Measurements from ENCODE around the gene COX14.

DNA sequence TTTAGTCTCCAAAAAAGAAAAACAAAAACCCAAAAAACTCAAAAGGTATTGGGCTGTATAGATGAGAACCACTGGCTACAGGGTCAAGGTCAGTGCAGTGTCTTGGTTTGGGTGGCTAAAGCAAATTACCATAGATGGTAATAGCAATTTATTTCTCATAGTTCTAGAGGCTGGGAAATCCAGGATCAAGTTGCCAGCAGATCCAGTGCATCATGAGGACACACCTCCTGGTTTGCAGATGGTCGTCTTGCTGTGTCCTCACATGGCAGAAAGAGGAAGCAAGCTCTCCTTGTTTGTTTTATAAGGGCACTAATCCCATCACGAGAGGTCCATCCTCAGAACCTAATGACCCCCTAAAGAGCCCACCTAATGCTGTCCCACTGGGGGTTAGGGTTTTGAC, 11.2 kb downstream of the COX14 start:
- TF ChIP-seq CTCF (IDR thresholded peaks at IDR 0.05; ENCODE audit: low read depth, low read length) (no peak), POLR2A (IDR thresholded peaks at IDR 0.05; ENCODE audit: extremely low read depth, insufficient read length) (no peak), MYC (IDR thresholded peaks at IDR 0.05; ENCODE audit: low read depth, low read length) (no peak)
- TF ChIP-seq, protein P1, sequence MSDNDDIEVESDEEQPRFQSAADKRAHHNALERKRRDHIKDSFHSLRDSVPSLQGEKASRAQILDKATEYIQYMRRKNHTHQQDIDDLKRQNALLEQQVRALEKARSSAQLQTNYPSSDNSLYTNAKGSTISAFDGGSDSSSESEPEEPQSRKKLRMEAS (IDR thresholded peaks at IDR 0.05; ENCODE audit: low read depth, low read length), result no peak

Data from NB4 (cell line).